HG03571 (cell line): ENCODE measurements around the gene PAPPA.

Experiments used
- ATAC-seq: cut with Tn5 transposase; IDR thresholded peaks from one replicate; pipeline ENCODE4 v1.9.1; 2021; ENCODE audit not compliant: unreplicated experiment

The PAPPA gene

GRCh38 chr9:116309900-116310611, 156.5 kb downstream of the PAPPA start:
- ATAC-seq, result no peak

- ATAC-seq, result no peak
Measured at GRCh38 chr9:116312221-116312620, 158.6 kb downstream of the PAPPA start.

- no peak for ATAC-seq
Measured at GRCh38 chr9:116313638-116314037, 160.0 kb downstream of the PAPPA start.

GRCh38 chr9:116316246-116316645, 162.7 kb downstream of the PAPPA start:
- no peak for ATAC-seq

GRCh38 chr9:116317503-116317902, 163.9 kb downstream of the PAPPA start:
- ATAC-seq, result no peak

- ATAC-seq, result no peak
Measured at GRCh38 chr9:116318468-116319374, 165.1 kb downstream of the PAPPA start.

- ATAC-seq, result no peak
Measured at GRCh38 chr9:116319480-116319879, 165.9 kb downstream of the PAPPA start.

GRCh38 chr9:116320290-116320689, 166.7 kb downstream of the PAPPA start:
- no peak for ATAC-seq

- no peak for ATAC-seq
Measured at GRCh38 chr9:116322521-116322920, 168.9 kb downstream of the PAPPA start.

GRCh38 chr9:116323012-116323411, 169.4 kb downstream of the PAPPA start:
- no peak for ATAC-seq

GRCh38 chr9:116323571-116323970, 170.0 kb downstream of the PAPPA start:
- ATAC-seq, result no peak

GRCh38 chr9:116325924-116326323, 172.3 kb downstream of the PAPPA start:
- no peak for ATAC-seq

- ATAC-seq, result no peak
Measured at GRCh38 chr9:116327701-116328405, 174.3 kb downstream of the PAPPA start.

GRCh38 chr9:116329470-116329869, 175.9 kb downstream of the PAPPA start:
- no peak for ATAC-seq

- ATAC-seq, result no peak
Measured at GRCh38 chr9:116331241-116331640, 177.7 kb downstream of the PAPPA start.

- no peak for ATAC-seq
Measured at GRCh38 chr9:116332090-116332489, 178.5 kb downstream of the PAPPA start.

GRCh38 chr9:116333254-116333653, 179.7 kb downstream of the PAPPA start:
- no peak for ATAC-seq

- ATAC-seq, result no peak
Measured at GRCh38 chr9:116334546-116335150, 181.1 kb downstream of the PAPPA start.

GRCh38 chr9:116335392-116335791, 181.8 kb downstream of the PAPPA start:
- ATAC-seq, result no peak

- ATAC-seq, result no peak
Measured at GRCh38 chr9:116336133-116336862, 182.7 kb downstream of the PAPPA start.
